Kasumi-1 (cell line): ENCODE data around the gene GRIK4.
"Not testable (repeated sequence)": the region's sequence is repeated elsewhere in the genome, so short reads cannot be mapped to it uniquely, and the experiment has no call there.

Experiments
- DNase-seq, 2 experiments: peaks; one replicate each; lab custom pipeline; 2025; lab: John Stamatoyannopoulos, UW

Gene GRIK4

GRCh38 chr11:120574876-120575275 is 63.3 kb downstream of the GRIK4 start:
- no peak for DNase-seq

GRCh38 chr11:120575461-120575860 is 63.9 kb downstream of the GRIK4 start:
- no peak for DNase-seq

- DNase-seq = no peak
These were observed 65.1 kb downstream of the GRIK4 start for GRCh38 chr11:120576606-120577005.

- no peak for DNase-seq
These were observed 65.5 kb downstream of the GRIK4 start for GRCh38 chr11:120577041-120577440.

- no peak for DNase-seq
These were observed 66.2 kb downstream of the GRIK4 start for GRCh38 chr11:120577624-120578363.

- DNase-seq = no peak
These were observed 67.1 kb downstream of the GRIK4 start for GRCh38 chr11:120578596-120579154.

GRCh38 chr11:120579611-120580031 is 68.1 kb downstream of the GRIK4 start:
- no peak for DNase-seq

GRCh38 chr11:120581313-120581712 is 69.8 kb downstream of the GRIK4 start:
- DNase-seq = no peak

GRCh38 chr11:120582535-120582934 is 71.0 kb downstream of the GRIK4 start:
- DNase-seq = not testable (repeated sequence)

GRCh38 chr11:120586072-120586471 is 74.5 kb downstream of the GRIK4 start:
- no peak for DNase-seq

- DNase-seq = no peak
These were observed 75.2 kb downstream of the GRIK4 start for GRCh38 chr11:120586728-120587127.

GRCh38 chr11:120587299-120587698 is 75.8 kb downstream of the GRIK4 start:
- DNase-seq = no peak

GRCh38 chr11:120589376-120589775 is 77.8 kb downstream of the GRIK4 start:
- no peak for DNase-seq

GRCh38 chr11:120590472-120590871 is 78.9 kb downstream of the GRIK4 start:
- DNase-seq = no peak

- DNase-seq = no peak
These were observed 83.2 kb downstream of the GRIK4 start for GRCh38 chr11:120594746-120595145.

- DNase-seq = no peak
These were observed 84.0 kb downstream of the GRIK4 start for GRCh38 chr11:120595557-120595956.

GRCh38 chr11:120597250-120598215 is 86.0 kb downstream of the GRIK4 start:
- no peak for DNase-seq

- DNase-seq = no peak
These were observed 87.1 kb downstream of the GRIK4 start for GRCh38 chr11:120598517-120599257.

GRCh38 chr11:120599816-120600420 is 88.4 kb downstream of the GRIK4 start:
- no peak for DNase-seq

GRCh38 chr11:120601536-120601935 is 90.0 kb downstream of the GRIK4 start:
- DNase-seq = no peak

- no peak for DNase-seq
These were observed 91.5 kb downstream of the GRIK4 start for GRCh38 chr11:120603071-120603470.
